Vagina (tissue), 2 donors: ENCODE measurements around the gene OR4C11.

Source experiments
- CTCF ChIP-seq, 3 experiments: fragments of 450-650 bp in 2 of 3; fragments of 200-600 bp in 1 of 3; sonication (generic) in 1 of 3; IDR thresholded peaks; one replicate each; pipeline ENCODE4 v1.5.1; 2017 to 2019; ENCODE audit warnings: antibody characterized with exemption in 3 of 3, mild to moderate bottlenecking in 2 of 3, moderate library complexity in 2 of 3
- POLR2A ChIP-seq, 2 donors: fragments of 450-650 bp; IDR thresholded peaks; one replicate each; pipeline ENCODE4 v1.6.1; 2017; ENCODE audit warnings: antibody characterized with exemption in 2 of 2, mild to moderate bottlenecking in 2 of 2, moderate library complexity in 2 of 2
- POLR2AphosphoS5 ChIP-seq, 2 donors: sonication (generic); formaldehyde crosslinking; IDR thresholded peaks; one replicate each; pipeline ENCODE4 v1.9.0; 2017; ENCODE audit warnings: antibody characterized with exemption in 2 of 2, mild to moderate bottlenecking in 2 of 2, low read depth in 1 of 2; ENCODE audit not compliant: insufficient read depth in 1 of 2

- TF ChIP-seq CTCF (IDR thresholded peaks at IDR 0.05) (no peak), POLR2A (IDR thresholded peaks at IDR 0.05) (no peak), POLR2AphosphoS5 (IDR thresholded peaks at IDR 0.05; ENCODE audit: insufficient read depth in 1 of 2, low read depth in 1 of 2) (no peak)
Measured at GRCh38 chr11:55572548-55572947, 34.9 kb downstream of the OR4C11 start.
